ENCODE data around the gene WNK2.
"Not testable (repeated sequence)": the region's sequence is repeated elsewhere in the genome, so short reads cannot be mapped to it uniquely, and the experiment has no call there.

WNK2 gene

GRCh38 chr9:93250185-93250584 lies 66.2 kb downstream of the WNK2 start:
- no peak for TF ChIP-seq EZH2 (IDR thresholded peaks at IDR 0.05)
- TF ChIP-seq FOXP2 (optimal IDR thresholded peaks at IDR 0.05; ENCODE audit: control extremely low read depth, extremely low read length, insufficient read depth), result no peak
- TF ChIP-seq POLR2AphosphoS5 (IDR thresholded peaks at IDR 0.05; ENCODE audit: borderline replicate concordance, low read depth, low read length), result no peak
- Histone ChIP-seq H3K4me3 (no peak overlapping the region), H3K36me3 (ENCODE audit: insufficient read depth, low read length) (no peaks in the 10 kb centered on the region), H3K9ac (ENCODE audit: insufficient read length) (no peak overlapping the region), H3K9me3 (ENCODE audit: low read depth, low read length) (no peaks in the 10 kb centered on the region), H3K27ac (no peak overlapping the region)
- no peak for DNase-seq (ENCODE audit: low read depth, low spot score)

GRCh38 chr9:93251309-93251708 lies 67.4 kb downstream of the WNK2 start:
- not testable (repeated sequence) for H3K9me3 ChIP-seq (ENCODE audit: low read depth, low read length); DNase-seq (ENCODE audit: low read depth, low spot score); H3K9ac ChIP-seq (ENCODE audit: insufficient read length); H3K36me3 ChIP-seq (ENCODE audit: insufficient read depth, low read length); H3K27ac ChIP-seq; H3K4me3 ChIP-seq

GRCh38 chr9:93252116-93252780 lies 68.3 kb downstream of the WNK2 start:
- DNase-seq (ENCODE audit: low read depth, low spot score), result no peak
- no peak overlapping the region for H3K27ac ChIP-seq
- H3K36me3 ChIP-seq (ENCODE audit: insufficient read depth, low read length), result no peaks in the 10 kb centered on the region
- no peak overlapping the region for H3K4me3 ChIP-seq
- H3K9me3 ChIP-seq (ENCODE audit: low read depth, low read length), result no peaks in the 10 kb centered on the region
- TF ChIP-seq EZH2 (IDR thresholded peaks at IDR 0.05) (no peak), FOXP2 (optimal IDR thresholded peaks at IDR 0.05; ENCODE audit: control extremely low read depth, extremely low read length, insufficient read depth) (no peak), POLR2AphosphoS5 (IDR thresholded peaks at IDR 0.05; ENCODE audit: borderline replicate concordance, low read depth, low read length) (no peak)
- H3K9ac ChIP-seq (ENCODE audit: insufficient read length), result no peak overlapping the region

GRCh38 chr9:93252781-93253530 lies 69.0 kb downstream of the WNK2 start:
- Histone ChIP-seq H3K9ac (ENCODE audit: insufficient read length) (no peak overlapping the region), H3K27ac (no peak overlapping the region), H3K36me3 (ENCODE audit: insufficient read depth, low read length) (no peaks in the 10 kb centered on the region), H3K9me3 (ENCODE audit: low read depth, low read length) (no peaks in the 10 kb centered on the region), H3K4me3 (no peak overlapping the region)
- TF ChIP-seq POLR2AphosphoS5 (IDR thresholded peaks at IDR 0.05; ENCODE audit: borderline replicate concordance, low read depth, low read length) (no peak), EZH2 (IDR thresholded peaks at IDR 0.05) (no peak), FOXP2 (optimal IDR thresholded peaks at IDR 0.05; ENCODE audit: control extremely low read depth, extremely low read length, insufficient read depth) (no peak)
- DNase-seq (ENCODE audit: low read depth, low spot score), result no peak

GRCh38 chr9:93253633-93254032 lies 69.7 kb downstream of the WNK2 start:
- Histone ChIP-seq H3K9ac (ENCODE audit: insufficient read length) (no peak overlapping the region), H3K27ac (no peak overlapping the region), H3K4me3 (no peak overlapping the region), H3K9me3 (ENCODE audit: low read depth, low read length) (no peaks in the 10 kb centered on the region), H3K36me3 (ENCODE audit: insufficient read depth, low read length) (no peaks in the 10 kb centered on the region)
- DNase-seq (ENCODE audit: low read depth, low spot score), result no peak
- no peak for TF ChIP-seq POLR2AphosphoS5 (IDR thresholded peaks at IDR 0.05; ENCODE audit: borderline replicate concordance, low read depth, low read length)
- no peak for TF ChIP-seq EZH2 (IDR thresholded peaks at IDR 0.05)
- no peak for TF ChIP-seq FOXP2 (optimal IDR thresholded peaks at IDR 0.05; ENCODE audit: control extremely low read depth, extremely low read length, insufficient read depth)

GRCh38 chr9:93254061-93254481 lies 70.1 kb downstream of the WNK2 start:
- H3K36me3 ChIP-seq (ENCODE audit: insufficient read depth, low read length), result no peaks in the 10 kb centered on the region
- no peak overlapping the region for H3K9ac ChIP-seq (ENCODE audit: insufficient read length)
- no peak for DNase-seq (ENCODE audit: low read depth, low spot score)
- no peak overlapping the region for H3K4me3 ChIP-seq
- TF ChIP-seq POLR2AphosphoS5 (IDR thresholded peaks at IDR 0.05; ENCODE audit: borderline replicate concordance, low read depth, low read length) (no peak), FOXP2 (optimal IDR thresholded peaks at IDR 0.05; ENCODE audit: control extremely low read depth, extremely low read length, insufficient read depth) (no peak), EZH2 (IDR thresholded peaks at IDR 0.05) (no peak)
- no peak overlapping the region for H3K27ac ChIP-seq
- no peaks in the 10 kb centered on the region for H3K9me3 ChIP-seq (ENCODE audit: low read depth, low read length)

GRCh38 chr9:93254806-93255493 lies 71.0 kb downstream of the WNK2 start:
- H3K27ac ChIP-seq, result no peak overlapping the region
- TF ChIP-seq FOXP2 (optimal IDR thresholded peaks at IDR 0.05; ENCODE audit: control extremely low read depth, extremely low read length, insufficient read depth) (no peak), POLR2AphosphoS5 (IDR thresholded peaks at IDR 0.05; ENCODE audit: borderline replicate concordance, low read depth, low read length) (no peak), EZH2 (IDR thresholded peaks at IDR 0.05) (no peak)
- no peaks in the 10 kb centered on the region for H3K36me3 ChIP-seq (ENCODE audit: insufficient read depth, low read length)
- DNase-seq (ENCODE audit: low read depth, low spot score), result no peak
- no peak overlapping the region for H3K4me3 ChIP-seq
- H3K9me3 ChIP-seq (ENCODE audit: low read depth, low read length), result no peaks in the 10 kb centered on the region
- no peak overlapping the region for H3K9ac ChIP-seq (ENCODE audit: insufficient read length)

- DNase-seq (ENCODE audit: low read depth, low spot score), result no peak
- H3K9me3 ChIP-seq (ENCODE audit: low read depth, low read length), result no peaks in the 10 kb centered on the region
- H3K36me3 ChIP-seq (ENCODE audit: insufficient read depth, low read length), result no peaks in the 10 kb centered on the region
- H3K4me3 ChIP-seq, result no peak overlapping the region
- H3K9ac ChIP-seq (ENCODE audit: insufficient read length), result no peak overlapping the region
- TF ChIP-seq FOXP2 (optimal IDR thresholded peaks at IDR 0.05; ENCODE audit: control extremely low read depth, extremely low read length, insufficient read depth), result no peak
- TF ChIP-seq POLR2AphosphoS5 (IDR thresholded peaks at IDR 0.05; ENCODE audit: borderline replicate concordance, low read depth, low read length), result no peak
- TF ChIP-seq EZH2 (IDR thresholded peaks at IDR 0.05), result no peak
- H3K27ac ChIP-seq, result no peak overlapping the region
These were observed 71.5 kb downstream of the WNK2 start for GRCh38 chr9:93255494-93255867.
